ENCODE results near the gene ANKRD31.

The ANKRD31 gene

GRCh38 chr5:75034137-75034739, 202.4 kb downstream of the ANKRD31 start:
- DNase-seq = no peak

- DNase-seq = no peak
These were observed 205.3 kb downstream of the ANKRD31 start for GRCh38 chr5:75031366-75031765.

- no peak for DNase-seq
These were observed 208.6 kb downstream of the ANKRD31 start for GRCh38 chr5:75028090-75028489.

- no peak for DNase-seq
These were observed 213.1 kb downstream of the ANKRD31 start for GRCh38 chr5:75023368-75024159.

GRCh38 chr5:75021800-75022199, 214.9 kb downstream of the ANKRD31 start:
- DNase-seq = no peak

GRCh38 chr5:75021219-75021618, 215.5 kb downstream of the ANKRD31 start:
- no peak for DNase-seq

- DNase-seq = no peak
These were observed 216.5 kb downstream of the ANKRD31 start for GRCh38 chr5:75020016-75020656.

GRCh38 chr5:75018805-75019587, 217.7 kb downstream of the ANKRD31 start:
- no peak for DNase-seq

Measured in C1 segment of cervical spinal cord (tissue), 14 donors.